Hepatocyte (in vitro differentiated cells): ENCODE results near the gene GABRB2. TPM values are rescaled to one million over a fixed set of nuclear protein-coding genes. Genes with fewer than 3 reads are reported as not detected.

Experiments
- DNase-seq: peaks from one replicate; pipeline ENCODE4 v3.0.0-alpha.2; 2016; ENCODE audit warnings: low spot score
- H2AFZ ChIP-seq: fragments of 200-600 bp; sonication (generic); 2 replicates; pipeline ENCODE4 v1.6.0; 2016; ENCODE audit warnings: antibody characterized with exemption, mild to moderate bottlenecking
- H3K27ac ChIP-seq: fragments of 200-600 bp; sonication (generic); 2 replicates; pipeline ENCODE4 v1.5.1; 2016; ENCODE audit warnings: mild to moderate bottlenecking
- H3K27me3 ChIP-seq: fragments of 200-600 bp; sonication (generic); 2 replicates; pipeline ENCODE4 v1.6.1; 2016
- H3K36me3 ChIP-seq: fragments of 200-600 bp; sonication (generic); replicated peaks from 2 replicates; pipeline ENCODE4 v1.5.1; 2016; ENCODE audit warnings: low read depth; ENCODE audit not compliant: insufficient read depth
- H3K4me1 ChIP-seq: fragments of 200-600 bp; sonication (generic); 2 replicates; pipeline ENCODE4 v1.5.1; 2016; ENCODE audit warnings: mild to moderate bottlenecking, moderate library complexity; ENCODE audit not compliant: insufficient read depth
- H3K4me2 ChIP-seq: fragments of 200-600 bp; sonication (generic); 2 replicates; pipeline ENCODE4 v1.6.0; 2016
- H3K4me3 ChIP-seq: fragments of 200-600 bp; sonication (generic); 2 replicates; pipeline ENCODE4 v1.5.1; 2016; ENCODE audit warnings: mild to moderate bottlenecking
- H3K79me2 ChIP-seq: fragments of 200-600 bp; sonication (generic); 2 replicates; pipeline ENCODE4 v1.6.0; 2017; ENCODE audit warnings: mild to moderate bottlenecking
- H3K9me2 ChIP-seq: fragments of 200-600 bp; sonication (generic); replicated peaks from 2 replicates; pipeline ENCODE4 v1.6.0; 2017; ENCODE audit warnings: mild to moderate bottlenecking; ENCODE audit not compliant: insufficient read depth
- H3K9me3 ChIP-seq: fragments of 200-600 bp; sonication (generic); 2 replicates; pipeline ENCODE4 v1.5.1; 2016; ENCODE audit warnings: low read depth, mild to moderate bottlenecking
- H4K20me1 ChIP-seq: fragments of 200-600 bp; sonication (generic); 2 replicates; pipeline ENCODE4 v1.6.0; 2016; ENCODE audit warnings: mild to moderate bottlenecking; ENCODE audit not compliant: insufficient read depth, poor library complexity, severe bottlenecking
- CTCF ChIP-seq: fragments of 200-600 bp; sonication (generic); IDR thresholded peaks from 2 replicates; pipeline ENCODE4 v1.5.1; 2016; ENCODE audit warnings: antibody characterized with exemption, mild to moderate bottlenecking; ENCODE audit not compliant: poor library complexity
- EZH2 ChIP-seq: fragments of 200-600 bp; sonication (generic); IDR thresholded peaks from 2 replicates; pipeline ENCODE4 v1.6.1; 2016; ENCODE audit warnings: antibody characterized with exemption, mild to moderate bottlenecking, borderline replicate concordance
- EZH2phosphoT487 ChIP-seq: fragments of 200-600 bp; sonication (generic); IDR thresholded peaks from one replicate; pipeline ENCODE4 v1.6.1; 2018; ENCODE audit warnings: antibody characterized with exemption, mild to moderate bottlenecking, low read depth, moderate library complexity; ENCODE audit not compliant: unreplicated experiment, severe bottlenecking
- WGBS: methylation state at CpG from one replicate; pipeline ENCODE4 v1.1.6; 2016; ENCODE audit warnings: low lambda C conversion rate; ENCODE audit errors: missing lambda C conversion rate; 5-methylcytosine and 5-hydroxymethylcytosine counted together
- polyA plus RNA-seq: library from polyadenylated mRNA; unstranded; fragments of >200 nt; fragmentation: Nextera tagmentation; extraction: Ambion mirVana; gene quantifications from 2 replicates; pipeline ENCODE4 v1.2.1, GENCODE V29; 2016
- total RNA-seq: library from RNA; depleted of rRNA; stranded (reverse); fragments of >200 nt; gene quantifications from 2 replicates; pipeline ENCODE4 v1.2.3, GENCODE V29; 2014

The GABRB2 gene
- total and polyA plus RNA-seq, 2 experiments from 2014 or later, result 0.16 to 0.53 TPM

- Histone ChIP-seq H4K20me1 (no peaks in the 10 kb centered on the region), H3K4me2 (no peak overlapping the region), H3K27me3 (no peaks in the 10 kb centered on the region), H2AFZ (no peak overlapping the region), H3K9me2 (no peaks in the 10 kb centered on the region), H3K4me3 (no peak overlapping the region), H3K4me1 (no peaks in the 10 kb centered on the region), H3K27ac (no peak overlapping the region), H3K79me2 (no peaks in the 10 kb centered on the region), H3K9me3 (no peaks in the 10 kb centered on the region), H3K36me3 (no peaks in the 10 kb centered on the region)
- TF ChIP-seq CTCF (no peak), EZH2phosphoT487 (no peak), EZH2 (no peak)
- 88% methylated on average over 1 of the region's 1 CpG for WGBS
- no peak for DNase-seq
Measured at GRCh38 chr5:161446655-161447054, 99.9 kb downstream of the GABRB2 start.

GRCh38 chr5:161442471-161442870 lies 104.1 kb downstream of the GABRB2 start:
- H3K27me3 ChIP-seq, result no peaks in the 10 kb centered on the region
- H4K20me1 ChIP-seq, result no peaks in the 10 kb centered on the region
- no peak for TF ChIP-seq EZH2phosphoT487
- no peak for TF ChIP-seq EZH2
- no peak for TF ChIP-seq CTCF
- no peaks in the 10 kb centered on the region for H3K9me3 ChIP-seq
- no peaks in the 10 kb centered on the region for H3K79me2 ChIP-seq
- no peaks in the 10 kb centered on the region for H3K4me1 ChIP-seq
- H3K27ac ChIP-seq, result no peak overlapping the region
- H3K4me3 ChIP-seq, result no peak overlapping the region
- H3K9me2 ChIP-seq, result no peaks in the 10 kb centered on the region
- H3K4me2 ChIP-seq, result no peak overlapping the region
- no peak for DNase-seq
- no peak overlapping the region for H2AFZ ChIP-seq
- no peaks in the 10 kb centered on the region for H3K36me3 ChIP-seq

- no peaks in the 10 kb centered on the region for H3K79me2 ChIP-seq
- no peak overlapping the region for H3K27ac ChIP-seq
- H3K27me3 ChIP-seq, result no peaks in the 10 kb centered on the region
- no peaks in the 10 kb centered on the region for H3K9me3 ChIP-seq
- no peak overlapping the region for H3K4me2 ChIP-seq
- DNase-seq, result no peak
- H2AFZ ChIP-seq, result no peak overlapping the region
- no peaks in the 10 kb centered on the region for H3K9me2 ChIP-seq
- H3K4me3 ChIP-seq, result no peak overlapping the region
- 49% methylated on average over 2 of the region's 2 CpGs for WGBS
- TF ChIP-seq EZH2phosphoT487, result no peak
- no peak for TF ChIP-seq CTCF
- no peak for TF ChIP-seq EZH2
- H4K20me1 ChIP-seq, result no peaks in the 10 kb centered on the region
- H3K4me1 ChIP-seq, result no peaks in the 10 kb centered on the region
- no peaks in the 10 kb centered on the region for H3K36me3 ChIP-seq
Measured at GRCh38 chr5:161432798-161433197, 113.7 kb downstream of the GABRB2 start.

GRCh38 chr5:161431963-161432362 lies 114.6 kb downstream of the GABRB2 start:
- no peaks in the 10 kb centered on the region for H3K4me1 ChIP-seq
- no peaks in the 10 kb centered on the region for H4K20me1 ChIP-seq
- no peak for DNase-seq
- TF ChIP-seq CTCF (no peak), EZH2phosphoT487 (no peak), EZH2 (no peak)
- no peaks in the 10 kb centered on the region for H3K79me2 ChIP-seq
- no peaks in the 10 kb centered on the region for H3K27me3 ChIP-seq
- no peaks in the 10 kb centered on the region for H3K9me3 ChIP-seq
- no peak overlapping the region for H3K27ac ChIP-seq
- no peaks in the 10 kb centered on the region for H3K36me3 ChIP-seq
- H2AFZ ChIP-seq, result no peak overlapping the region
- no peaks in the 10 kb centered on the region for H3K9me2 ChIP-seq
- WGBS, result 91% methylated on average over 1 of the region's 1 CpG
- no peak overlapping the region for H3K4me2 ChIP-seq
- no peak overlapping the region for H3K4me3 ChIP-seq
